HFF-Myc (cell line): ENCODE measurements around the gene POR.

Experiments used
- DNase-seq: peaks from one replicate; pipeline ENCODE4 v3.0.0-alpha.2; 2011; ENCODE audit warnings: low read depth; ENCODE audit errors: extremely low read depth
- H3K4me3 ChIP-seq: replicated peaks from 2 replicates; pipeline ENCODE4 v1.5.1; 2011; ENCODE audit warnings: low read depth, mild to moderate bottlenecking, control low read depth, low read length
- TF ChIP-seq, protein P1 (sequence below): IDR thresholded peaks from 2 replicates; pipeline ENCODE4 v1.5.1; 2012; ENCODE audit warnings: mild to moderate bottlenecking, low read depth, low read length, control low read depth; ENCODE audit errors: missing control alignments

Gene POR

DNA sequence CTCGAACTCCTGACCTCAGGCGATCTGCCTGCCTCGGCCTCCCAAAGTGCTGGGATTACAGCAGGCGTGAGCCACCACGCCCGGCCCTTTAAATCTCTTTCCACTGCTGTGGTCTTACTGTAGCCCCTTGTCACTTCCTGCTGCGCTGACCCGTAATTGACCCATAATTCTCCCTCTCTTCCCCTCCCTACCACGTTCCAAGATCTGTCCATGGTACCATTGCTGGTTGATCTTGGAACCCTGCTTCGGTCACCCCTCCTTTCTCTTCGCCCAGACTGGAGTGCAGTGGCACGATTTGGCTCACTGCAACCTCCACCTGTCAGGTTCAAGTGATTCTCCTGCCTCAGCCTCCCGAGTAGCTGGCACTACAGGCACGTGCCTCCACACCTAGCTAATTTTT lies 6.5 kb downstream of the POR start:
- H3K4me3 ChIP-seq = no peak overlapping the region
- no peak for DNase-seq
- TF ChIP-seq, protein P1, sequence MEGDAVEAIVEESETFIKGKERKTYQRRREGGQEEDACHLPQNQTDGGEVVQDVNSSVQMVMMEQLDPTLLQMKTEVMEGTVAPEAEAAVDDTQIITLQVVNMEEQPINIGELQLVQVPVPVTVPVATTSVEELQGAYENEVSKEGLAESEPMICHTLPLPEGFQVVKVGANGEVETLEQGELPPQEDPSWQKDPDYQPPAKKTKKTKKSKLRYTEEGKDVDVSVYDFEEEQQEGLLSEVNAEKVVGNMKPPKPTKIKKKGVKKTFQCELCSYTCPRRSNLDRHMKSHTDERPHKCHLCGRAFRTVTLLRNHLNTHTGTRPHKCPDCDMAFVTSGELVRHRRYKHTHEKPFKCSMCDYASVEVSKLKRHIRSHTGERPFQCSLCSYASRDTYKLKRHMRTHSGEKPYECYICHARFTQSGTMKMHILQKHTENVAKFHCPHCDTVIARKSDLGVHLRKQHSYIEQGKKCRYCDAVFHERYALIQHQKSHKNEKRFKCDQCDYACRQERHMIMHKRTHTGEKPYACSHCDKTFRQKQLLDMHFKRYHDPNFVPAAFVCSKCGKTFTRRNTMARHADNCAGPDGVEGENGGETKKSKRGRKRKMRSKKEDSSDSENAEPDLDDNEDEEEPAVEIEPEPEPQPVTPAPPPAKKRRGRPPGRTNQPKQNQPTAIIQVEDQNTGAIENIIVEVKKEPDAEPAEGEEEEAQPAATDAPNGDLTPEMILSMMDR = no peak

DNA sequence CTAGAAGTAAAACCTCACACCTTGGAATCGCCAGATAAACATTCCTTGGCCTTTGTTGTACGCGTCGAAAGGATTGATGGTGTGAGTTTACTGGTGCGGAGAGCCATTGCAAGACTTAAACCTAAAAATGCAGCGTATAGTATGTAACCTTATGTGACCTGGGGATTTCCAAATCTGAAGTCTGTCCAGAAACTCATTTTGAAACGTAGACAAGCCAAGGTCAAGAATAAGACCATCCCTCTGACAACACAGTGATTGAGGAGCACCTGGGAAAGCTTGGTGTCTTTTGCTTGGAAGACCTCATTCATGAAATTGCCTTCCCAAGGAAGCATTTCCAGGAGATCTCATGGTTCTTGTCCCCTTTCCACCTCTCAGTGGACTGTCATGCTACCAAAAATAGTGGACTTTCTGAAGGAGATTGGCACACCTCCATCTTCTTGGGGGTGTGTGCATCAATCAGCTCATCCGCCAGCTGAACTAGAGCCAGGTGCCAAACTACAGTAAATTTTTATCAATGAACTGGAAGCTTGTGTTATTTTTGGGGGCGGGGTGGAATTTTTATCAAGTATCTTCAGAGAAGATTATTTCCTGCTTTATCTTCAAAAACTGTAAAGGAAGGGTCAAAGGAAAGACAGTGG lies 8.1 kb downstream of the POR start:
- no peak overlapping the region for H3K4me3 ChIP-seq
- TF ChIP-seq, protein P1 = no peak
- no peak for DNase-seq

DNA sequence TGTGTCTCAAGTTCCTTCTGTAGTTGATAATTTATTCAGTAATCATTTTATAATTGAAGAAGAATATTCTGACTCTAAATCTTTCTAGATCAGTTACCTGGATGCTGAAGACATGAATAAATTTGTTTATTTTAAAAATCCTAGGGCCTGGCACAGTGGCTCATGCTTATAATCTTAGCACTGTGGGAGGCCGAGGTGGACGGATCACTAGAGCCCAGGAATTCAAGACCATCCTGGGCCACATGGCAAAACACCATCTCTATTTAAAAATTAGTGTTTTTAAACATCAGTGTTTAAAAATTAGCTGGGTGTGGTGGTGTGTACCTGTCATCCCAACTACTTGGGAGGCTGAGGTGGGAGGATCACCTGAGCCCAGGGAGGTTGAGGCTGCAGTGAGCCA lies 9.3 kb downstream of the POR start:
- TF ChIP-seq, protein P1 = no peak
- DNase-seq = no peak
- no peak overlapping the region for H3K4me3 ChIP-seq

DNA sequence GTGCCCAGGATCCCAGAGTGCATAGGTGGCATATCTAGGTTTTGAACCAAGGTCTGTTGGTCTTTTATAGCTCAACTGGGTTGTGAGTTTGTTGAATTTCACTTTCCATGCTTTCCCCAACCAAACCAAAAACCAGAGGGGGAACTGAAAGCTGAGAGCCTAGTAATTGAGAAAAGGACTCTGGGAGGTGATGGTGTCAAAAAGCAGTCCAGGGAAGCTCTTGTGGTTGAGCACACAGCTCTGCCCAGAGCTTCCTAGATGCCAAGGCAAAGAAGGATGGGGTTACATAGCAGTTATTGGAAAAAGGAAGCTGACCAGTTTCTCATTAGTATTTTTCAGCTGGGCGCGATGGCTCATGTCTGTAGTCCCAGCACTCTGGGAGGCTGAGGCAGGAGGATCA lies 9.9 kb downstream of the POR start:
- no peak overlapping the region for H3K4me3 ChIP-seq
- DNase-seq = no peak
- TF ChIP-seq, protein P1 = no peak

DNA sequence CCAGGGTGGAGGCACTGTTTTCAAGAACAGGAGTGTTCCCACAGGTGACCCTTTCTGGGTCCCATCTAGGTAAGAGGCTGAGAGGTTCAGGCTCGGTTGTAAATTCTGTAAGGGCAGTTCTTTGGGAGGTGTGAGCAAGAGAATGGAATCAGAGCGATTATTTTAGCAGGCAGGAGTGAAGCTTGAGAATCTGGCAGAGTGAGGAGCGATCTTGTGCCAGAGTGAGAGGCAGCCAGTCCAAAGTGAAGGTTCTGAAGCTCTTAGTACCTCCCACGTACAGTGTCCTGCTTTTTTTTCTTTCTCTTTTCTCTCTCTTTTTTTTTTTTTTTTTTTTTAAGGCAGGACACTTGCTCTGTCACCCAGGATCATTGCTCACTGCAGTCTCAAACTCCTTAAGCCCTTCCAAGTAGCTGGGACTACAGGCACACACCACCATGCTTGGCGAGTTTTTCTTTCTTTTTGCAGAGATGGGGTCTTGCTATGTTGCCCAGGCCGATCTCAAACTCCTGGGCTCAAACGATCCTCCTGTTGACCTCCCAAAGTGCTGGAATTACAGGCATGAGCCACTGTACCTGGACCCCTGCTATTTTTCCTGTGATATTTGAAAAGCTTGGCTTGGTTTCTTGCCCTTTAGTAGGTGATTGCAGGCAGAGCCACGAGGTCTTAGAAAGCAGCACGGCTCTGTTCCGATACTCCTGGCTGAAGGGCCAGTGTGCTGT lies 10.9 kb downstream of the POR start:
- DNase-seq = no peak
- TF ChIP-seq, protein P1 = no peak
- no peak overlapping the region for H3K4me3 ChIP-seq

DNA sequence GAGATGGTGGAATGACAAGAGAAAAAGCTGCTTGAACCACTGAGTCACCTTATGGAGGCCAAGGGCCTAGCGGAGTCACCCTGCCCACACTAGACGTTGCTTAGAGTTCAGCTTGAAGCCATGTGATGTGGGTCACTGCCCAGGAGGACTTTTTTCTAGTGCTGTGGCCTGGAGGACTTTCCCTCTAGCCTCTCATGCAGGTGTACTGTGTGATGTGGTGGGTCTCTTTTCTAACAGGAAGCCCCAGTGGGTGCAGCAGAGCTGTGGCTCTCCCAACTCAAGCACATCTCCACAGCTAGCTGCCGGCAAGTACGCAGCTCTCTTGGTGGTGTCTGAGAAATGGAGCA lies 13.6 kb downstream of the POR start:
- no peak overlapping the region for H3K4me3 ChIP-seq
- TF ChIP-seq, protein P1 = no peak

More for the DNA sequence above, 13.6 kb downstream of the POR start:
- no peak for DNase-seq
